Caco-2 (cell line): ENCODE data around the gene PIGU. TPM values are rescaled to one million over a fixed set of nuclear protein-coding genes. Genes with fewer than 3 reads are reported as not detected.

Experiments
- BruUV-seq: library from RNA; stranded (reverse); fragments of 400-500 nt; replicated peaks from 2 replicates; lab custom pipeline; 2021; lab: Mats Ljungman, UMichigan
- CTCF ChIA-PET: fragments of 300-600 bp; sonication (Branson Sonifier 250); formaldehyde crosslinking; loops from one replicate; lab custom pipeline; 2022; ENCODE audit warnings: antibody characterized with exemption; lab: Charles Lee
- POLR2A ChIA-PET: fragments of 300-600 bp; sonication (Branson Sonifier 250); formaldehyde crosslinking; loops from one replicate; lab custom pipeline; 2022; ENCODE audit warnings: antibody characterized with exemption; lab: Charles Lee
- DNase-seq, 2 experiments: peaks; one replicate each; pipeline versions ENCODE4 v3.0.0 to v3.0.0-alpha.2; 2020 to 2022
- H3K27me3 ChIP-seq: replicated peaks from 2 replicates; pipeline ENCODE4 v1.6.0; 2011; ENCODE audit warnings: low read length; ENCODE audit not compliant: control insufficient read depth, insufficient read depth
- H3K36me3 ChIP-seq: 2 replicates; pipeline ENCODE4 v1.5.1; 2011; ENCODE audit warnings: low read length; ENCODE audit not compliant: control insufficient read depth, insufficient read depth
- H3K4me1 ChIP-seq: fragments of 250-450 bp; sonication (Bioruptor Pico); 2 replicates; pipeline ENCODE4 v1.5.1; 2020; ENCODE audit warnings: mild to moderate bottlenecking
- H3K4me3 ChIP-seq: 2 replicates; pipeline ENCODE4 v1.5.1; 2011; ENCODE audit warnings: low read depth, mild to moderate bottlenecking, control low read depth, low read length
- H3K9me3 ChIP-seq: fragments of 250-450 bp; sonication (Bioruptor Pico); 2 replicates; pipeline ENCODE4 v1.5.1; 2020; ENCODE audit warnings: mild to moderate bottlenecking, moderate library complexity
- H3K27ac Mint-ChIP-seq: one replicate; pipeline ENCODE4 v1.8.0; 2022; ENCODE audit warnings: mixed read lengths; ENCODE audit not compliant: unreplicated experiment
- H3K27me3 Mint-ChIP-seq: one replicate; pipeline ENCODE4 v1.8.0; 2022; ENCODE audit warnings: mixed read lengths; ENCODE audit not compliant: insufficient read depth, unreplicated experiment
- H3K36me3 Mint-ChIP-seq: one replicate; pipeline ENCODE4 v1.8.0; 2022; ENCODE audit warnings: mild to moderate bottlenecking, mixed read lengths; ENCODE audit not compliant: insufficient read depth, unreplicated experiment
- H3K4me1 Mint-ChIP-seq: one replicate; pipeline ENCODE4 v1.8.0; 2022; ENCODE audit warnings: low read depth, mixed read lengths; ENCODE audit not compliant: unreplicated experiment
- H3K4me3 Mint-ChIP-seq: one replicate; pipeline ENCODE4 v1.8.0; 2022; ENCODE audit warnings: mild to moderate bottlenecking, moderate library complexity, mixed read lengths; ENCODE audit not compliant: unreplicated experiment
- H3K9me3 Mint-ChIP-seq: one replicate; pipeline ENCODE4 v1.8.0; 2022; ENCODE audit warnings: mixed read lengths; ENCODE audit not compliant: unreplicated experiment
- CTCF ChIP-seq, 2 experiments: fragments of 200-600 bp in 1 of 2; IDR thresholded peaks; 1 replicate in 1 of 2; 2 replicates in 1 of 2; pipeline versions ENCODE4 v1.5.1 to v1.8.0; 2011 to 2022; ENCODE audit warnings: antibody characterized with exemption in 1 of 2, control low read depth in 1 of 2, inconsistent platforms in 1 of 2, low read depth in 1 of 2, low read length in 1 of 2, mild to moderate bottlenecking in 1 of 2, moderate library complexity in 1 of 2; ENCODE audit not compliant: insufficient read depth in 1 of 2, severe bottlenecking in 1 of 2, unreplicated experiment in 1 of 2
- intact Hi-C: fragments of 100-400 bp; cut with micrococcal nuclease; formaldehyde crosslinking; loops from one replicate; pipeline ENCODE4 v1.10.0; 2022; ENCODE audit not compliant: unreplicated experiment
- total RNA-seq: library from RNA; stranded (reverse); gene quantifications from 2 replicates; pipeline ENCODE4 v1.2.3, GENCODE V29; 2022

Gene PIGU
- total RNA-seq, 1 experiment from 2014 or later = 61.7 TPM

- Histone ChIP-seq H3K36me3 (no peaks in the 10 kb centered on the region), H3K4me3 (no peak overlapping the region), H3K9me3 (no peaks in the 10 kb centered on the region), H3K27me3 (no peaks in the 10 kb centered on the region), H3K4me1 (no peaks in the 10 kb centered on the region)
- POLR2A ChIA-PET = no interaction called here
- Mint-ChIP-seq H3K9me3 (no peaks in the 10 kb centered on the region), H3K4me1 (no peaks in the 10 kb centered on the region), H3K36me3 (peaks cover 8% of the 10 kb centered on the region), H3K27ac (no peak overlapping the region), H3K4me3 (no peak overlapping the region), H3K27me3 (no peaks in the 10 kb centered on the region)
- no peak for DNase-seq
- TF ChIP-seq CTCF (IDR thresholded peaks at IDR 0.05; ENCODE audit: insufficient read depth in 1 of 2, low read depth in 1 of 2, low read length in 1 of 2, severe bottlenecking in 1 of 2, unreplicated experiment in 1 of 2) = no peak
- intact Hi-C loops = no loop called here
- CTCF ChIA-PET = interaction anchor here (1.2 to 1.5 kb wide), 2 partner anchors 10 to 103 kb away, joined by 3 to 4 read pairs; partner anchors contain the start of gene PIGU
- no TSS peak for BruUV-seq
These were observed 103.2 kb downstream of the PIGU start for GRCh38 chr20:34573541-34574300.

- intact Hi-C loops = no loop called here
- Mint-ChIP-seq H3K4me3 (no peak overlapping the region), H3K9me3 (no peaks in the 10 kb centered on the region), H3K36me3 (peaks cover 8% of the 10 kb centered on the region), H3K4me1 (no peaks in the 10 kb centered on the region), H3K27ac (no peak overlapping the region), H3K27me3 (no peaks in the 10 kb centered on the region)
- CTCF ChIA-PET = no interaction called here
- Histone ChIP-seq H3K36me3 (0 out of 2 replicates have a peak, but pooled peaks cover 2% of the 10 kb centered on the region), H3K27me3 (no peaks in the 10 kb centered on the region), H3K4me3 (no peak overlapping the region), H3K4me1 (no peaks in the 10 kb centered on the region), H3K9me3 (no peaks in the 10 kb centered on the region)
- no peak for TF ChIP-seq CTCF (IDR thresholded peaks at IDR 0.05; ENCODE audit: insufficient read depth in 1 of 2, low read depth in 1 of 2, low read length in 1 of 2, severe bottlenecking in 1 of 2, unreplicated experiment in 1 of 2)
- DNase-seq = no peak
- no TSS peak for BruUV-seq
- POLR2A ChIA-PET = interaction anchor here (0.6 kb wide), 1 partner anchor 56 kb away, joined by 3 read pairs; the partner anchor contains the start of gene DYNLRB1
These were observed 105.1 kb downstream of the PIGU start for GRCh38 chr20:34571753-34572152.

- H3K4me3 ChIP-seq = no peak overlapping the region
- no peaks in the 10 kb centered on the region for H3K27me3 ChIP-seq
- TF ChIP-seq CTCF (IDR thresholded peaks at IDR 0.05; ENCODE audit: insufficient read depth in 1 of 2, low read depth in 1 of 2, low read length in 1 of 2, severe bottlenecking in 1 of 2, unreplicated experiment in 1 of 2) = no peak
- H3K27me3 Mint-ChIP-seq = no peaks in the 10 kb centered on the region
- peaks cover 8% of the 10 kb centered on the region for H3K36me3 Mint-ChIP-seq
- ChIA-PET POLR2A (no interaction called here), CTCF (no interaction called here)
- intact Hi-C loops = no loop called here
- no peaks in the 10 kb centered on the region for H3K4me1 ChIP-seq
- H3K9me3 ChIP-seq = no peaks in the 10 kb centered on the region
- no peak for DNase-seq
- no peaks in the 10 kb centered on the region for H3K4me1 Mint-ChIP-seq
- H3K27ac Mint-ChIP-seq = no peak overlapping the region
- H3K9me3 Mint-ChIP-seq = no peaks in the 10 kb centered on the region
- 0 out of 2 replicates have a peak, but pooled peaks cover 2% of the 10 kb centered on the region for H3K36me3 ChIP-seq
- no TSS peak for BruUV-seq
- H3K4me3 Mint-ChIP-seq = no peak overlapping the region
These were observed 106.0 kb downstream of the PIGU start for GRCh38 chr20:34570859-34571306.
